Stimulated activated memory B cell treated with anti-CD40 and anti-IgM and Interleukin-4, amounts not matched to agents 10 μg/mL and 1 μg/mL and 100 μg/mL, for 72 hours (primary cell): ENCODE results near the gene ARHGDIG.
"Not testable (repeated sequence)": the region's sequence is repeated elsewhere in the genome, so short reads cannot be mapped to it uniquely, and the experiment has no call there.

Experiments
- ATAC-seq: fragments of 150-1000 bp; cut with Tn5 transposase; 2 replicates; pipeline ENCODE4 v1.10.0; 2021
- H3K27ac Mint-ChIP-seq: one replicate; pipeline ENCODE4 v1.8.0; 2022; ENCODE audit warnings: mild to moderate bottlenecking, mixed read lengths
- H3K27me3 Mint-ChIP-seq: one replicate; pipeline ENCODE4 v1.8.0; 2022; ENCODE audit warnings: mixed read lengths
- H3K36me3 Mint-ChIP-seq: one replicate; pipeline ENCODE4 v1.8.0; 2022; ENCODE audit warnings: mixed read lengths
- H3K4me1 Mint-ChIP-seq: one replicate; pipeline ENCODE4 v1.8.0; 2022; ENCODE audit warnings: mixed read lengths
- H3K4me3 Mint-ChIP-seq: one replicate; pipeline ENCODE4 v1.8.0; 2022; ENCODE audit warnings: mild to moderate bottlenecking, moderate library complexity, mixed read lengths
- H3K9me3 Mint-ChIP-seq: one replicate; pipeline ENCODE4 v1.8.0; 2022; ENCODE audit warnings: mixed read lengths

Gene ARHGDIG

GRCh38 chr16:280552-280951 is at the start of gene ARHGDIG:
TSS of gene ARHGDIG (plus strand) at chr16:280591. CDS start at chr16:280681, 90 bp downstream.
- peaks cover 62% of the 10 kb centered on the region for H3K27me3 Mint-ChIP-seq
- no peak within 1 kb of the TSS for H3K4me3 Mint-ChIP-seq
- H3K27ac Mint-ChIP-seq, result no peak within 1 kb of the TSS
- ATAC-seq, result no peak
- H3K9me3 Mint-ChIP-seq, result no peaks in the 10 kb centered on the region
- no peaks in the 10 kb centered on the region for H3K36me3 Mint-ChIP-seq
- H3K4me1 Mint-ChIP-seq, result peaks cover 7% of the 10 kb centered on the region

GRCh38 chr16:230949-231348 is 49.4 kb upstream of the ARHGDIG start:
- Mint-ChIP-seq H3K27ac (no peak overlapping the region), H3K4me1 (peaks cover 37% of the 10 kb centered on the region), H3K27me3 (no peaks in the 10 kb centered on the region), H3K36me3 (peaks cover 10% of the 10 kb centered on the region), H3K4me3 (no peak overlapping the region), H3K9me3 (no peaks in the 10 kb centered on the region)
- ATAC-seq, result no peak

- peak; percentile 95 for ATAC-seq
Observed at GRCh38 chr16:234468-235305, 45.7 kb upstream of the ARHGDIG start, which contains the start of gene FAM234A. TSS of gene FAM234A (plus strand) at chr16:234821. CDS start at chr16:254414, 19,593 bp downstream.

GRCh38 chr16:239948-240277 is 40.5 kb upstream of the ARHGDIG start:
- no peaks in the 10 kb centered on the region for H3K9me3 Mint-ChIP-seq
- H3K4me3 Mint-ChIP-seq, result peak overlapping the region; percentile 13
- H3K27me3 Mint-ChIP-seq, result no peaks in the 10 kb centered on the region
- no peaks in the 10 kb centered on the region for H3K36me3 Mint-ChIP-seq
- H3K27ac Mint-ChIP-seq, result peak overlapping the region; percentile 71
- ATAC-seq, result no peak
- H3K4me1 Mint-ChIP-seq, result peaks cover 33% of the 10 kb centered on the region

More at GRCh38 chr16:234468-235305, 45.7 kb upstream of the ARHGDIG start, which contains the start of gene FAM234A:
- Mint-ChIP-seq H3K27me3 (no peaks in the 10 kb centered on the region), H3K9me3 (no peaks in the 10 kb centered on the region), H3K4me1 (peaks cover 19% of the 10 kb centered on the region), H3K27ac (peak within 1 kb of the TSS; percentile 95), H3K4me3 (peak within 1 kb of the TSS; percentile 90), H3K36me3 (no peaks in the 10 kb centered on the region)

- ATAC-seq, result no peak
- Mint-ChIP-seq H3K36me3 (no peaks in the 10 kb centered on the region), H3K9me3 (no peaks in the 10 kb centered on the region), H3K4me1 (peaks cover 27% of the 10 kb centered on the region), H3K27ac (no peak overlapping the region), H3K4me3 (no peak overlapping the region), H3K27me3 (no peaks in the 10 kb centered on the region)
Observed at GRCh38 chr16:240559-240958, 39.8 kb upstream of the ARHGDIG start.

GRCh38 chr16:242281-242680 is 38.1 kb upstream of the ARHGDIG start:
- peaks cover 22% of the 10 kb centered on the region for H3K4me1 Mint-ChIP-seq
- H3K27ac Mint-ChIP-seq, result no peak overlapping the region

GRCh38 chr16:243348-243747 is 37.0 kb upstream of the ARHGDIG start:
- peaks cover 20% of the 10 kb centered on the region for H3K4me1 Mint-ChIP-seq
- H3K27me3 Mint-ChIP-seq, result no peaks in the 10 kb centered on the region
- H3K36me3 Mint-ChIP-seq, result peaks cover 6% of the 10 kb centered on the region
- H3K27ac Mint-ChIP-seq, result no peak overlapping the region
- H3K4me3 Mint-ChIP-seq, result no peak overlapping the region
- no peak for ATAC-seq
- no peaks in the 10 kb centered on the region for H3K9me3 Mint-ChIP-seq

More at GRCh38 chr16:242281-242680, 38.1 kb upstream of the ARHGDIG start:
- Mint-ChIP-seq H3K36me3 (no peaks in the 10 kb centered on the region), H3K4me3 (no peak overlapping the region), H3K27me3 (no peaks in the 10 kb centered on the region), H3K9me3 (no peaks in the 10 kb centered on the region)
- no peak for ATAC-seq

GRCh38 chr16:245105-245504 is 35.3 kb upstream of the ARHGDIG start:
- Mint-ChIP-seq H3K4me3 (no peak overlapping the region), H3K4me1 (peaks cover 13% of the 10 kb centered on the region), H3K27me3 (no peaks in the 10 kb centered on the region), H3K27ac (no peak overlapping the region), H3K9me3 (no peaks in the 10 kb centered on the region), H3K36me3 (peaks cover 7% of the 10 kb centered on the region)
- no peak for ATAC-seq

GRCh38 chr16:247027-247426 is 33.4 kb upstream of the ARHGDIG start:
- no peak overlapping the region for H3K4me3 Mint-ChIP-seq
- no peaks in the 10 kb centered on the region for H3K9me3 Mint-ChIP-seq
- H3K27me3 Mint-ChIP-seq, result no peaks in the 10 kb centered on the region
- H3K4me1 Mint-ChIP-seq, result peaks cover 16% of the 10 kb centered on the region
- H3K36me3 Mint-ChIP-seq, result peaks cover 18% of the 10 kb centered on the region
- H3K27ac Mint-ChIP-seq, result no peak overlapping the region
- ATAC-seq, result no peak

- Mint-ChIP-seq H3K4me3 (no peak overlapping the region), H3K9me3 (no peaks in the 10 kb centered on the region), H3K27me3 (no peaks in the 10 kb centered on the region), H3K27ac (no peak overlapping the region), H3K36me3 (peaks cover 30% of the 10 kb centered on the region), H3K4me1 (peaks cover 19% of the 10 kb centered on the region)
- ATAC-seq, result no peak
Observed at GRCh38 chr16:249431-249830, 31.0 kb upstream of the ARHGDIG start.

- ATAC-seq, result peak; percentile 83
- H3K27me3 Mint-ChIP-seq, result no peaks in the 10 kb centered on the region
- H3K4me3 Mint-ChIP-seq, result peak overlapping the region; percentile 74
- H3K27ac Mint-ChIP-seq, result peak overlapping the region; percentile 81
- peaks cover 61% of the 10 kb centered on the region for H3K36me3 Mint-ChIP-seq
- H3K9me3 Mint-ChIP-seq, result no peaks in the 10 kb centered on the region
- H3K4me1 Mint-ChIP-seq, result peaks cover 19% of the 10 kb centered on the region
Observed at GRCh38 chr16:252366-253337, 27.7 kb upstream of the ARHGDIG start.

GRCh38 chr16:253833-254232 is 26.6 kb upstream of the ARHGDIG start:
- Mint-ChIP-seq H3K27me3 (no peaks in the 10 kb centered on the region), H3K4me1 (peaks cover 19% of the 10 kb centered on the region), H3K36me3 (peaks cover 62% of the 10 kb centered on the region), H3K9me3 (no peaks in the 10 kb centered on the region), H3K27ac (no peak overlapping the region), H3K4me3 (no peak overlapping the region)
- ATAC-seq, result no peak

- Mint-ChIP-seq H3K36me3 (peaks cover 62% of the 10 kb centered on the region), H3K9me3 (no peaks in the 10 kb centered on the region), H3K4me3 (no peak overlapping the region), H3K27me3 (no peaks in the 10 kb centered on the region), H3K27ac (no peak overlapping the region), H3K4me1 (peaks cover 19% of the 10 kb centered on the region)
- ATAC-seq, result no peak
Observed at GRCh38 chr16:254461-254860, 25.9 kb upstream of the ARHGDIG start.

- peaks cover 63% of the 10 kb centered on the region for H3K36me3 Mint-ChIP-seq
- no peak overlapping the region for H3K27ac Mint-ChIP-seq
- H3K4me3 Mint-ChIP-seq, result no peak overlapping the region
Observed at GRCh38 chr16:255183-255582, 25.2 kb upstream of the ARHGDIG start.

GRCh38 chr16:258091-258490 is 22.3 kb upstream of the ARHGDIG start:
- peaks cover 74% of the 10 kb centered on the region for H3K36me3 Mint-ChIP-seq
- not testable (repeated sequence) for H3K27ac Mint-ChIP-seq, H3K4me3 Mint-ChIP-seq, H3K4me1 Mint-ChIP-seq, ATAC-seq, H3K27me3 Mint-ChIP-seq, H3K9me3 Mint-ChIP-seq

More at GRCh38 chr16:255183-255582, 25.2 kb upstream of the ARHGDIG start:
- ATAC-seq, result no peak
- Mint-ChIP-seq H3K4me1 (peaks cover 19% of the 10 kb centered on the region), H3K27me3 (no peaks in the 10 kb centered on the region), H3K9me3 (no peaks in the 10 kb centered on the region)
